ENCODE measurements around the gene VCL.
"Not testable (repeated sequence)": the region's sequence is repeated elsewhere in the genome, so short reads cannot be mapped to it uniquely, and the experiment has no call there.

The VCL gene

DNA sequence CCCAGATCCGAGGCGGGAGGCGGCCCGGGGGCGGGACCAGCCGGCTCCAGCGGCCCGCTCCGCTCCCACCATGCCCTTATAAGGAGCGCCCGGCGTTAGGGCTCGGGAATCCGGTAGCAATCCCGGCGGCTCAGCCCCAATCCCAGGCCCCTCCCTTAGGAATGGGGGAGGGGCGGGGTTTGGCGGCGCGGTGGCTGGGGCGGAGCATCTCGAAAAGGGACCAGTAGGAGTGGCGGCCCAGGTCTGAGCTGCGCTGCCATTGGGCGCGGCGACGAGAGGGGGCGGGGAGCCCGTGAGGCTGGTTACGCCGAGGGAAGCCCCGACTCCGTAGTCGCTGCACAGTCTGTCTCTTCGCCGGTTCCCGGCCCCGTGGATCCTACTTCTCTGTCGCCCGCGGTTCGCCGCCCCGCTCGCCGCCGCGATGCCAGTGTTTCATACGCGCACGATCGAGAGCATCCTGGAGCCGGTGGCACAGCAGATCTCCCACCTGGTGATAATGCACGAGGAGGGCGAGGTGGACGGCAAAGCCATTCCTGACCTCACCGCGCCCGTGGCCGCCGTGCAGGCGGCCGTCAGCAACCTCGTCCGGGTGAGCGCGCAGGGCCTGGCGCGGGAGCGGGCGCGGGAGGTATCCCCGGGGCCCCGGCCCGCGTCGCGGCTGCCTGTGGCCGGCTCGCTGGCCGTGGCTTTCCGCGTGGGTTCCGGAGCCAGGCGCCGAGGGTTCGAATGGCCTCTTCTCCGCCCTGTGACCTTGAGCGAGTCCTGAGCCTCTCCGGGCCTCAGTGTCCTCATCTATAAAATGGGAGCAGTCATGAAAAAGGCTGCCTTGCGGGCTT, at the start of gene VCL:
TSS of gene VCL (plus strand) at position 330 of the 836 bp plus-strand sequence. CDS start at position 422, 92 bp downstream.
- peak; percentile 84 to 91 (median 84) for DNase-seq (ENCODE audit: low read depth in 2 of 3, low spot score in 2 of 3)

GRCh38 chr10:73948947-73949633, 48.8 kb upstream of the VCL start:
- no peak for DNase-seq (ENCODE audit: low read depth in 2 of 3, low spot score in 2 of 3)

GRCh38 chr10:73950155-73950948, 47.6 kb upstream of the VCL start:
- DNase-seq (ENCODE audit: low read depth in 2 of 3, low spot score in 2 of 3) = no peak

GRCh38 chr10:73953665-73954064, 44.3 kb upstream of the VCL start:
- DNase-seq (ENCODE audit: low read depth in 2 of 3, low spot score in 2 of 3) = no peak

DNA sequence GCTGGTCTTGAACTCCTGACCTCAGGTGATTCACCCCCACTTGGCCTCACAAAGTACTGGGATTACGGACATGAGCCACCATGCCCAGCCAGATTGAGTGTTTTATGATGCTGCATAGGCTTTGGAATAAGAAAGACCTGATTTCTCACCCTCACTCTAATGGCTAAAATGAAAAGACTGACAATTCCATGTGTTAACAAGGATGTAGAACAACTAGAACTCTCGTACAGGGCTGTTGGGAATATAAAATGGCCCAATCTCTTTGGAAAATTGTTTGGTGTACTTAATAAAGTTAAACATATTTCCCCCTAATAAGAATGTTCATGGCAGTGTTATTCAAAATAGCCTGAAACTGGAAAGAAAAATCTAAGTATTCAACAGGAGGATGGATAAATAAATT, 43.2 kb upstream of the VCL start:
- no peak for DNase-seq (ENCODE audit: low read depth in 2 of 3, low spot score in 2 of 3)

DNA sequence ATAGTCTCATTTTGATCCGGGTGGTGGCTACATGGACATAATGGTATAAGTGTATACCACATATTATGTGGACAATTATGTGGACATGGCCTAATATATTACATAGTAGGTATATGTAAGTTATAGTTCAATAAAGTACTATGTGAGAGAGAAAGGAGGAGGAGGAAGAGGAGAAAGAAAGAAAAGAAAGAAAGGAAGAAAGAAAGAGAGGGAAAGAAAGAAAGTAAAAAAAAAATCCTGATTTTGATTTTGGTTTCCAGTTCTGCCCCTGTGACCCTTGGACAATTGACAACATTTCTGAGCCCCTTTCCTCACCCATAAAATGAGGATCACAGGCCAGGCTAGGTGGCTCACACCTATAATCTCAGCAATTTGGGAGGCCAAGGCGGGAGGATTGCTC, 42.2 kb upstream of the VCL start:
- no peak for DNase-seq (ENCODE audit: low read depth in 2 of 3, low spot score in 2 of 3)

DNA sequence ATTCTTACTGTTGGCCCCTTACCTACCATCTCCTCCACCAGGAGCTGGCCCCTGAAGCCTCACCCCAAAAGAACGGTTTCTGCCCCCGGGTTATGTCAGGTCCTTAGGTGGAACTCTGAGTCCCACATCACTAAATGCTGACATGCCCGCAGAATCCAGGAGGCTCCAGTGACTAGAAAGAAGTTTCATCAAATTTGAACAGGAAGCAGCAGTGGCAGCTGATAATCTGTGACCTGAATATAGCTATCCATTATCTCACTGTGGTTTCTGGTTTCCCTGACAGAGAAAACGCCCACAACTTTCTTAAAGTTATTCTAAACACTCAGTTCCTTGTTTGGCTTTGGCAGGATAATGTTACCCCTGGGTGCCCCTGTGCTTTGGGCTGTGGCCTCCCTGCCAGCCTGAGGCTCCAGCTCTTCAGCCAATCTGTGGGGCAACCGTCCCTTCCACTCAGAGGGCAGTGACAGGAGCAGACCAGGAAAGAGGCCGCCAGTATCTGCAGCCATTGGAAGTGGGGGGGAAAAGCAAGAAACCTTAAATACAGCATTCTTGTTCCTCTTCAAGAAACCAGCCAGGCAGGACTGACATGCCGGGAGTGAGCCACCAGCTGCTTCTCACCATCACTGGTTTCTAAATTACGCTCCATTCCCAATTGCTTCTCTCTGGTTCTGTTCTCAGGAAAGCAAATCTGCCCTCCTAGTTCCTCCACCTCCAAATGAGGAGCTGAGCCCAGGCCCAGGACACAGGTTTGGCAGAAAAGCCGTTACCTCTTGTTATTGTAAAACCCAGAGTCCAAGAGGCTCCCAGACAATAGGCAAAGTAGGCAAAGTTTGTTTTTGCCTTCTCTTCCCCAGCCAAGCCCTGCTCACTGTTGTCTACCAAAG, 41.2 kb upstream of the VCL start:
- no peak for DNase-seq (ENCODE audit: low read depth in 2 of 3, low spot score in 2 of 3)

GRCh38 chr10:73959484-73960243, 38.3 kb upstream of the VCL start:
- no peak for DNase-seq (ENCODE audit: low read depth in 2 of 3, low spot score in 2 of 3)

DNA sequence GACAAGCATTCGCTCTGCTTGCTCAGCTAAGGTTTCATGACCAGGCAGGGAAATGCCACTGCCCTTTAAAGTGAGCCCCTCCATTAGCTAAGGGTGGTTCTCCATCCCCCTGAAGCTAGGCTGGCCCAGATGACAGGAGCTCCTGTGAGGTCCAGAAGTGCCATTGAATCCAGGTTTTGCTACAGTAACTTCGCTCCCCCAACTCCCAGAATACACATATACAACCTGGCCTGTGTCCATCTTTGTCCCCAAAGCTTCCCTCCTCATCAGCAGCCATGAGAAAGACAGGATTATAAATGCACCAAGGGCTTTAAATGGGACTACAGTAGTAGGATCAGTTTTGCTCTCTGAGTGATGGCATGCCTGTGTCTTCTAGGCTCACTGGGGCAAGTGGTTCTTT, 35.5 kb upstream of the VCL start:
- no peak for DNase-seq (ENCODE audit: low read depth in 2 of 3, low spot score in 2 of 3)

GRCh38 chr10:73963533-73963932, 34.4 kb upstream of the VCL start:
- not testable (repeated sequence) for DNase-seq (ENCODE audit: low read depth in 2 of 3, low spot score in 2 of 3)

GRCh38 chr10:73964743-73965142, 33.2 kb upstream of the VCL start:
- no peak for DNase-seq (ENCODE audit: low read depth in 2 of 3, low spot score in 2 of 3)

DNA sequence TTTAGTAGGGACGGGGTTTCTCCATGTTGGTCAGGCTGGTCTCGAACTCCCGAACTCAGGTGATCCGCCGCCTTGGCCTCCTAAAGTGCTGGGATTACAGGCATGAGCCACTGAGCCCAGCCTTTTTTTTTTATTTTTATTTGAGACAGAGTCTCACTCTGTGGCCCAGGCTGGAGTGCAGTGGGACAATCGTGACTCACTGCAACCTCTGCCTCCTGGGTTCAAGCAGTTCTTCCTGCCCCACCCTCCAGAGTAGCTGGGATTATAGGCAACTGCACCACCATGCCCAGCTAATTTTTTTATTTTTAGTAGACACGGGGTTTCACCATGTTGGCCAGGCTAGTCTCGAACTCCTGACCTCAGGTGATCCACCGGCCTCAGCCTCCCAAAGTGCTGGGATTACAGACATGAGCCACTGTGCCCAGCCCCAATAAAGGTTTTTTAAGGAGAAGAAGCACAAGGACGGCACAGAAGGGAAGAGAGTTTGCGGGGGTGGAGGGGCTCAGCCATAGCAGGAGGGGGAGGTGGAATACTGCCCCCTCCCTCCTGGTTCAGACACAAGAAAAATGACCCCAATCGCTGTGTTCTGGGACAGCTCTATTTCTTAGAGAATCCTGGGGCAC, 32.5 kb upstream of the VCL start:
- not testable (repeated sequence) for DNase-seq (ENCODE audit: low read depth in 2 of 3, low spot score in 2 of 3)

DNA sequence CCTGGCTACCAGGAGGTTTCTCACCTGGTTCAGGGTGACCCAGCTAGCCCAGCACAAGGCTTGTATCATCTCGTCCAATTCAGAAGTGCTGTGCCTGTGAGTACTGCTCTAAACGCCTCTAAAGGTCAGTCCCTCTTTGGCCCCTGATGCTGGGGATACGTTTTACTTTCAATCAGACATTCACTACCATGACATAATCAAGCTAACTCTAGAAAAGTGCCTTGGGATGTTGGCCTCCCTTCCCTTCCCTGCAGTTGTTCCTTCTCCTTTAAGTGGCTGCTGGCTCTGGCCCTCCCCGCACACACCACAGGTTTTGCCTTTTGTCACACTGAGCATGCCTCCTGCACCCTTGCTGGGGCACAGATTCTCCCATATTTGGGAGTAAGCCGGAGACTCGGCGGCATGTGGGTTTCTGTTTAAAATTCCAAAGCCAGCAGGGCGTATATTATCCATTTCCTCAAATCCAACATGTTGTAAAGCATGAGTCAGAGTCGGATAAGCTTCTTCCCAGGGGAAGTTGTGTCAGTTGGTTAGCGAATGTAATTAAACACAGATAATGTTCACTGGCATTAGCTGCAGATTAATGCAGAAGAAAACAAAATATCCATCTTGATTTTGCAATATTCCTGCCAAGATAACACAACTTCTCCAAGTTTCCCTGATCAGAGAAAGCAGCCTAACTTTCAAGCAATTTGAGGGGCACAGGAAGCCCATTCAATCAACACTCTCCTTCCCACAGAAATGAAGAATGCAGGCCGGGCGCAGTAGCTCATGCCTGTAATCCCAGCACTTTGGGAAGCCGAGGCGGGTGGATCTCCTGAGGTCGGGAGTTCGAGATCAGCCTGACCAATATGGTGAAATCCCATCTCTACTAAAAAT, 31.8 kb upstream of the VCL start:
- DNase-seq (ENCODE audit: low read depth in 2 of 3, low spot score in 2 of 3) = no peak

GRCh38 chr10:73967022-73967429, 30.9 kb upstream of the VCL start:
- no peak for DNase-seq (ENCODE audit: low read depth in 2 of 3, low spot score in 2 of 3)

DNA sequence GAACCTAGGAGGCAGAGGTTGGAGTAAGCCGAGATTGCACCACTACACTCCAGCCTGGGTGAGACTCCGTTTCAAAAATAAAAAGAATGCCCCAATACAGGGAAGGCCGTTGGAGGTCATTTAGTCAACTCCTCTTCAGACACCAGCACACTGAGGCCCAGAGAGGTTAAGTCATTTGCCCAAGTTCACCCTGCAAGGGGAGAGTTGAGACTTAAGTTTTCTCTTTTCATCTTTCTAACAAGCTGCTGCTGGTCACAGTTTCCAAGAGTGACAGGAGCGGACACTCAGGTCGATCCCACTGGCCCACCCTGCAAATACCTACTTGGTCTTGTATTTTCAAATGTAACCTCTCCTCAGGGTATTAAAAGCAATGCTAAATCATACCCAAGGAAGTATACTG, 30.4 kb upstream of the VCL start:
- no peak for DNase-seq (ENCODE audit: low read depth in 2 of 3, low spot score in 2 of 3)

DNA sequence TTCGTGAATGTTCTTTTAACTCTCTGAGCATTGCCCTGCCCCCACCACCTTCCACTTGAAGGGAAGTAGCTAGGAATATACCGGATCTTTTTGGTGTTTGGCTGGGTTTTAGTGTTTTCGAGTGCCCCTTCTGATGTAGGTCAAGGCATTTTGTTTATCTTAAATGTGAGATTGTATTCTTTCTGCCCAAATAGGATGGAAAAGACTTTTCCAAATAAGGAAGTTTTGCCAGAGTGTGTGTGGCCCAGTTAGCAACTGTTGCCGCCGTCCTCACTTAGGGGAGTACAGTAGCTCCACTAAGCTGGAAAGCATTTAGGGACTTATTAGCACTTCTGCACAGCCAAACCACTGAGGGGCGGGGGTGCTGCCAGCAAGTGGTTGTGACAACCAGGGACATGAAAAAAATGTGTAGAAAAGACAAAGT, 29.8 kb upstream of the VCL start:
- DNase-seq (ENCODE audit: low read depth in 2 of 3, low spot score in 2 of 3) = no peak

DNA sequence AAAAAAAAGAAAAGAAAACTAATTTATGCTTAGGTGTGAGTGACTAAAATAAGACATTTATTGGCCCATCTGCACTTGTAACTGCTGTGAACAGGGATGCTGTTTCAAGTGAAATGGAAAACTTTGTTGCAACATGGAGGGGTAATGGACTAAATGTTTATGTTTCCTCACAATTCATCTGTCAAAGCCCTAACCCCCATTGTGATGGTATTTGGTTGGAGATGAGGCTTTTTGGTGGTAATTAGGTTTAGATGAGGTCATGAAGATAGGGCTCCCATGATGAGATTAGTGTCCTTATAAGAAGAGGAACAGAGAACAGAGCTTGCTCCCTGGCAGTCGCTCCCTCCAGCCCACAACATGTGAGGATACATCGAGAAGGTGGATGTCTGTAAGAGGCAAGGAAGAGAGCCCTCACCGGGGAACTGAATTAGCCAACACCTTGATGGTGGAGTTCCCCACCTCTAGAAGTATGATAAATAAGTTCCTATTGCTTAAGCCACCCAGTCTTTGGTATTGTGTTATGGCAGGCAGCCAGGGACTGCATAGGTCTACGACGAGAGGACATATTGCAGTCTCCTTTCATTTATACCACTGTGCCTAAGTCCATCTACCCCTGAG, 28.6 kb upstream of the VCL start:
- DNase-seq (ENCODE audit: low read depth in 2 of 3, low spot score in 2 of 3) = no peak

DNA sequence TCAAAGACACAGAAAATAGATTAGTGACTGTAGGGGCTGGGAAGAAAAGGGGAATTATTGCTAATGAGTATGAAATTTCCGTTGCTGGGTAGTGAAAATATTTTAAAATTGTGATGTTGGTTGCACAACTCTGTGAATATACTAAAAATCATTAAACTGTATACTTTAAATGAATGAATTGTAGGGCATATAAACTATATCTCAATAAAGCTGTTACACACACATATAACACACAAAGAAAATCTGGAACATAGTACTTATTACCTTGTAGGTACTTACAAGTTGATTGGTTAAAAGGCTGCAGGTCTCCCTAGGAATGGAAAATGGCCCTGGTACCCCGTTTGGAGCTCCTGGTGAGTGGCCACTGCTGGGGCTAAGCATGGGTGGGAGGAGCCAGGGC, 27.1 kb upstream of the VCL start:
- no peak for DNase-seq (ENCODE audit: low read depth in 2 of 3, low spot score in 2 of 3)

Measured in activated CD8-positive, alpha-beta memory T cell treated with anti-CD3 and anti-CD28 coated beads for 48 hours (primary cell).